Measurements from ENCODE around the gene CUL2. TPM values are rescaled to one million over a fixed set of nuclear protein-coding genes. Genes with fewer than 3 reads are reported as not detected.

The CUL2 gene
- total and polyA plus RNA-seq, 11 donors: 7.1 to 42.2 (median 31.6) TPM

- H3K27ac ChIP-seq: peak overlapping the region in 5 of 12 donors; percentile 6 to 32 (median 15)
- peaks cover 0 to 23% (median 5%) of the 10 kb centered on the region in 12 donors for H3K4me1 ChIP-seq
- TF ChIP-seq POLR2A (IDR thresholded peaks at IDR 0.05): no peak
- no peak for TF ChIP-seq CTCF (IDR thresholded peaks at IDR 0.05)
- no peaks in the 10 kb centered on the region for H3K9me3 ChIP-seq
- ATAC-seq: no peak
- WGBS, 4 donors: 44 to 47% (median 46%) methylated on average over 6 of the region's 6 CpGs
- H3K4me3 ChIP-seq: no peak overlapping the region
- DNase-seq: no peak
- no peaks in the 10 kb centered on the region for H3K36me3 ChIP-seq
- no peaks in the 10 kb centered on the region for H3K27me3 ChIP-seq
- intact Hi-C loops (cut with DNase I): loop anchor here in 2 of 10 donors (2.0 to 10.0 kb wide), 2 partner anchors 94 to 510 kb away; no protein-coding TSS in a partner anchor
Observed at GRCh38 chr10:35124540-35124939, 34.4 kb upstream of the CUL2 start.

GRCh38 chr10:35119378-35119777 lies 29.2 kb upstream of the CUL2 start:
- ATAC-seq: no peak
- Histone ChIP-seq H3K36me3 (no peaks in the 10 kb centered on the region), H3K9me3 (no peaks in the 10 kb centered on the region), H3K4me3 (no peak overlapping the region), H3K27me3 (no peaks in the 10 kb centered on the region), H3K4me1 (no peaks in the 10 kb centered on the region), H3K27ac (no peak overlapping the region)
- no peak for DNase-seq
- TF ChIP-seq CTCF (IDR thresholded peaks at IDR 0.05): no peak
- WGBS, 4 donors: 96 to 97% (median 96%) methylated on average over 1 of the region's 1 CpG
- intact Hi-C loops (cut with DNase I): loop anchor here in 2 of 10 donors (10.0 kb wide), 2 partner anchors 445 to 475 kb away; no protein-coding TSS in a partner anchor

- no peak for TF ChIP-seq POLR2A (IDR thresholded peaks at IDR 0.05)
- no peak for TF ChIP-seq CTCF (IDR thresholded peaks at IDR 0.05)
- 79 to 86% (median 85%) methylated on average over 4 of the region's 4 CpGs for WGBS, 4 donors
- DNase-seq (no peak), ATAC-seq (no peak)
- intact Hi-C loops (cut with DNase I): loop anchor here in 2 of 10 donors (10.0 kb wide), 2 partner anchors 452 to 482 kb away; no protein-coding TSS in a partner anchor
- H3K4me3 ChIP-seq: no peak overlapping the region
- no peaks in the 10 kb centered on the region for H3K9me3 ChIP-seq
- H3K36me3 ChIP-seq: no peaks in the 10 kb centered on the region
- no peaks in the 10 kb centered on the region for H3K4me1 ChIP-seq
- H3K27me3 ChIP-seq: no peaks in the 10 kb centered on the region
- H3K27ac ChIP-seq: no peak overlapping the region
Observed at GRCh38 chr10:35112571-35112970, 22.4 kb upstream of the CUL2 start.

- ATAC-seq: no peak
- no peaks in the 10 kb centered on the region for H3K36me3 ChIP-seq
- H3K27me3 ChIP-seq: no peaks in the 10 kb centered on the region
- 61 to 89% (median 76%) methylated on average over 6 to 7 of the region's 7 CpGs for WGBS, 4 donors
- H3K4me3 ChIP-seq: no peak overlapping the region
- H3K9me3 ChIP-seq: no peaks in the 10 kb centered on the region
- H3K4me1 ChIP-seq: no peaks in the 10 kb centered on the region
- DNase-seq: no peak
- no peak overlapping the region for H3K27ac ChIP-seq
- intact Hi-C loops (cut with DNase I): no loop called here
- TF ChIP-seq POLR2A (IDR thresholded peaks at IDR 0.05): no peak
- no peak for TF ChIP-seq CTCF (IDR thresholded peaks at IDR 0.05)
Observed at GRCh38 chr10:35103882-35104281, 13.7 kb upstream of the CUL2 start.
